HG02885 (cell line): ENCODE measurements around the gene GK.
A peak's percentile ranks its signal among the peaks of the same experiment; 100 is the strongest.
"Not testable (repeated sequence)": the region's sequence is repeated elsewhere in the genome, so short reads cannot be mapped to it uniquely, and the experiment has no call there.

ENCODE experiments used
- ATAC-seq: cut with Tn5 transposase; IDR thresholded peaks from one replicate; pipeline ENCODE4 v1.9.1; 2021; ENCODE audit warnings: mild to moderate bottlenecking; ENCODE audit not compliant: unreplicated experiment, poor library complexity

The GK gene

DNA sequence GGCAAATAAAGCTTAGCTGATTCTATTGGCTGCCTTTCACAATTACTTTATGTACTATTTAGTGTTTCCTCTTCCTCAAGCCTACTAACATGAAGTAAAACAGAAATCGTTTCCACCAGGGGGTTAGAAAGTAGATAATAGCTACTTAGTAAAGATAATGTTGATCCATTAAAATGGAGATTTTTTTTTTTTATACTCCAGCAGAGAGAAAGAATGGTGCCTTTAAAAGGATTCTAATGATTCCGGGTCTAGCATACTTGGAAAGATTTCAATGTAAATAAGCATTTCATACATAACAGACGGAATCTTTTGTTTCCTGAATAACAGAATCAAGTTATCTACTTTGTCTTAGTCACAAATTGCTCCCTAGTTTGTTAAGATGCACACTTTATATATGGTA, 37.1 kb downstream of the GK start:
- ATAC-seq: no peak

DNA sequence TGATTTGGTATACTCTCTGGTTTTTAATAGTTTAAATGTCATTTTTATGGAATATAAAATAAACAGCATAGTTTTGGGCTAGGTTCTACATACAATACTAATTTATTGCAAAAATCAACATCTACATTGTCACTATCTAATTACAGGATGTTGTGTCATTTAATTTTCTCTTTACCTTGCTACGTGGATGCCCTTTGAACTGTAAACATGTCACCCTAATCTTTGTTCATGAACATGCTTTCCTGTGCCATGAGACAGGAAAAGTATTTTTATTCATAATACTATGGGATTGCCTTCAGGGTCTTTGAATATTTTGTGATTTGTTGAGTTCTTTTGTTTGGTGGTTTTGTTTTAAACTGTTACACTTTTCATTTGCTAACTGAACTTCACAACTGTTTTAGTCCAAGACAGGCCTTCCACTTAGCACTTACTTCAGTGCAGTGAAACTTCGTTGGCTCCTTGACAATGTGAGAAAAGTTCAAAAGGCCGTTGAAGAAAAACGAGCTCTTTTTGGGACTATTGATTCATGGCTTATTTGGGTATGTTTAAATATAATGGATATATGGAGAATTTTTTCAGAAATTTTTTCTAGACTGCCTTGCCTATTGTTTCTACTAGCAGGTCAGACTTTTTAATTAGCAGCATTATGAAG, 40.9 kb downstream of the GK start:
- ATAC-seq: no peak

DNA sequence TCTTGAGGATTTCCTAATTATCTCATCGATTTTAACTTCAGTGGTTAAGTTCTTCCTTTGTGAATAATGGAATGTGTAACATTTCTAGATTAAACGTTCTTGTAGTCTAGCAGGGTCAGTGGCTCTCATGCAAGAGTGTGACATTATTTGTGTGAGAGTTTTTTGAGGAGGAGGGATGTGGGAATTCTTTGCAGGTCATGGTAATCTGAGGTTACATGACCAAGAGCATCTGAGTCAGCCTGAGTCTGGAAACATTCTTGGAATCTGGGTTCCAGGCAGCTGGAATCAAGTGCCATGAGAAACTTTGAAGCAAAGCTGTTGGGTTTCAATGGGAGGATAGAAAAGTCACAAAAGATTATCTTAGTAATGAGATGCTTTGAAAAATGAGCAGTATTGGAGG, 49.5 kb downstream of the GK start:
- ATAC-seq: no peak

DNA sequence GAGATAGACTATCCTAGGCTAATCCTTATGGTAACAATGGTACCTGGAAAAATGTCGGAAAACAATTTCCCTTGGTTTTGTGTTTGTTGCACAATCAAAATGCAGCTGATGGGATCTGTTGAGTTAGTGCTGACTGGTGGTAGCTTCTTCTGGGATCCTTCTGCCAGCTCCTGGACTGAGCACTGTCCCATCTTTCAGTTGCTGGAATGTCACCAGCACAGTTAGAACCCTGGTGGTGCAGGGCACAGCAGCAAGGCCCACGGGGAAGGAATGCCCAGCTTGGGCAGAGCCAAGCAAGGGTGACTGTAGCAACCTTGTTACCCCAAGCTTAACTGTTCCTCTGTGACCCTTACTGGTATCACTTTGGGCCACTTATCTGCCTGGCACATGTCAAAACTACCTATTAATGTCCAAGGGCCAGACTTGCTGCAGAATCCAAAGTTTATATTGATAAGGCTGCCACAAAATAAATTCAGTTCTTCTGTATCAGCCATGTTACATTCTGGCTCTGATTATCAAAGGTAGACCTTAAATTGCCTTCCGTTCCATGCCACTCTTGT, 53.1 kb downstream of the GK start:
- no peak for ATAC-seq

DNA sequence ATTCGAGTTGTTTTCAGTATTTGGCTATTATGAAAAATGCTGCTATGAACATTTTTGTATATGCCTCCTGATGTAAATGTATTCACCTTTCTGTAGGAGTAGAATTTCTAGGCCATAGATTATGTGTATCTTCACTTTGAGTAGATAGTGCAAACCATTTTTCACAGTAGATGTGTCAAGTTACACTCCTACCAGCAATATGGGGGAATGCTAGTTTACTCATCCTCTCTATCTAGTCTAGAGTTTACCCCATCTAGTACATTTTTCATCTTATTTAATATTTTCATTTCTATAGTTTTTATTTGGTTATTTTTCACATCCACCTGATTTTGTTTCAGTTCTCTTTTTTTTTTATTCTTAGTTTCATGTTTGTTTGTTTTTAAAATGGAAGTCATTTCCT, 59.0 kb downstream of the GK start:
- ATAC-seq: no peak

DNA sequence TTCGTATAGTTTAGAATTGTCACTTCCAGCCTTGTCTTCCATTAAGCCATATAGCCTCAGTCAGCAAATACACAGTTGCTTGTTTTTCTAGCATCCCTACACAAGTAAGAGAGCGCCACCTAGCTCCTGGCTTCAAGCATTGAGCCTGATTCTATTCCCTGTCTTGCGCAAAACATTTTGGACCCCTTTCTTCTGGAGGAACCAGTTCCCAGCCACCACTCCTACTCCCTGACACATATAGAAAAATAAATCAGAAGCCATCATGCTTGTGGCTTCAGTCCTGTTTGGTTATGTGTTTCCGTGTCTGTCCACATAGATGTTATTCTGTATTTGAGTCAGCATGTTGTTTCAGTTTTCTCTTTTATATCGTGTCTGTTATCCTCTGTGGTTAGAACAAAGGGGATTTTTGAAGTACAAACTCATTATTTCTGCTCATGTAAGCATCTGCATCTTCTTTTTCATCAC, 59.9 kb downstream of the GK start:
- peak; percentile 97 for ATAC-seq

DNA sequence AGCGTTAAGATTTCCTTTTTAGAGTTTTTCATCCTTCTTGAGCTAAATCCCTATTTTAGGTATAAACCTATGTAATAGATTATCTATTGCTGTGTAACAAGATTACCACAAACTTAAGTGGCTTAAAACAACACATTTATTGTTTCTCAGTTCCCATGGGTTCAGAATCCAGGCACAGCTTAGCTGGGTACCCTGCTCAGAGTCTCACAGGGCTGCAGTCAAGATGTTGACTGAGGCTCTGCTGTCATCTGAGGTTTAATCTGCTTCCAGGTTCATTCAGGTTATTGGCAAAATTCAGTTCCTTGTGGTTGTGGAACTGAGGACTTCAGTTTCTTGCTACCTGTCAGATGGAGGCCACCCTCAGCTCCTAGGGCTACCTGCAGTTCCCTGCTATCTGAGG, 60.9 kb downstream of the GK start:
- no peak for ATAC-seq

DNA sequence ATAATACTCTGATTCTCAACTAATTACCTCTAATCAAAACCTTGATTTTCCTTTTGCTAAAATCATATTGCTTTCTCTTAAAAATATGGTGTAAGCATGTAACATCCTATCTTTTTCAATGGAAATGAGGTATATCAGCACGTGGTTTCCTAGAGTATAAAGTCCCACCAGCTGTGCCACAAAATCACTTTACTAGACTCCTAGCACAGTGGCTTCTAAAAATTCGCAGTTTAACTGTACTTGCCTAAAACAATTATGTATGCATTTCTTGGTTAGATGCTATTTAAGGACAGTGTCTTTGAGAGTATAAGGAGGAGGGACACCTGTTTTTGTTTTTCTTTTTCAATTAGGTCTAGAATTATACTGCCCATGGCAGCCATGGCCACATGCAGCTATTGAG, 62.8 kb downstream of the GK start:
- no peak for ATAC-seq

DNA sequence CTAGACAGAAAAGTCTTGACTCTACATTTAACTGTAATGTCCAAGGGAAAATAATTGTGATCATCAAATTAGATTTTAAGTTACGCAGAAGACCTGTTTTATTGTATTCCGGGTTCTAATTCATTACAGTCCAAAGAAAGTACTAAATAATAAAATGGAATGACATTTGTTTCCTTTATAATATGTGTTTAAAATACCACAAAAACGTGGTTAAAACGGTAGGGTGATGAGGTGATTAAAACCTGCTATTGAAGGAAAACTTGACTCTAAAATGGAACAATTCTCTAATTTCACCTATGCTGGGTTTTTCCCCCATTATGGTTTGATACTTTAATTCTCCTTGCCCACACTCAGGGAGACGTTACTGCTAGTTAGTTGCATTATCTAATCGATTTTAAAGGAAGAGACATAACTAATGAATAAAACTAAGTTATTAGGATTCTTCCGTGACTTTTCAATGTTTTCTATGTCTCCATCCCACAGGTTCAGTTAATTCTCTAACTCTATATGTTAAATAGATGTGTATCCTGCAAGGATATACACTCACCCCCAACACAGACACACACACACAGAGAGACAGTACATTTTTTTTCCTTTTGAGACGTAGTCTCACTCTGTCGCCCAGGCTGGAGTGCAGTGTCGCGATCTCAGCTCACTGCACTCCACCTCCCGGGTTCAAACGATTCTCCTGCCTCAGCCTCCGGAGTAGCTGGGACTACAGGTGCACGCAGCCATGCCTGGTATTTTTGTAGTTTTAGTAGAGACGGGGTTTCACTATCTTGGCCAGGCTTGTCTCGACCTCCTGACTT, 80.8 kb downstream of the GK start:
- ATAC-seq: no peak

DNA sequence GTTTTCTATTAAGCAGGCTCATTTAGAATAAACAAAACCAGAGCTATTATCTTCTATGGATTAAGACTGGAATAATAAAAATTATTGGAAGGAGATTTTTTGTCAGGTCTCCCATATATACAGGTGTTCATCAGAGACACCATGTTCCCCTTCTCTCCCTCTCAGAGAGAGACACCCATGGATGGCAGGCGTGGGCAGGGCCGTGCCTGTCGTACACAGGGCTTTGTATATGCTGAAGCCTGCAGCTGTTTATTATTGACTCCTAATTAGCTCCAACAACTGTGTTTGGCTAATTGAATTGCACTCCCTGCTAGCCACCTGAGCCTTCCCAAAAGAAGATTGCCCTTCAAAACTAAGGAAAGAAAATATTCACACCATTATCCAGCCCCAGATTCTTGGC, 81.6 kb downstream of the GK start:
- ATAC-seq: no peak

DNA sequence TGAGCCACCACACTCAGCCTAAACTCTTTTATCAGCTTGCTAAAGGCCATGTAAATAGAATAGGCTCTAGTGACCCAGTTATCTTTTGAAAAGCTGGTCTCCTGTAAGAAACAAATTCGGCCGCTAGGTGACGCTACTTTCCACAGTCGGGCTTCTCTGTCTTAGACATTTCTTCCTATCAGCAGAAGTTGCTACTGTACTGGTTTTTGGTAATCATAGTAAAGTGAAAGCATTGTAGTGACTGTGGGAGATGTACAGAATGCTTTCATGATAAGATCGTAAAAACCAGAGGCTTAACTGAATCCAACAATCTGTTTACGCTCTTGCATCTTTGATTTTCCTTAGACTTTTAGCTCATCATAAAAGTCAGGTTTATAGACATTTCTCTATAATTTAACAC, 82.6 kb downstream of the GK start:
- ATAC-seq: peak; percentile 96

DNA sequence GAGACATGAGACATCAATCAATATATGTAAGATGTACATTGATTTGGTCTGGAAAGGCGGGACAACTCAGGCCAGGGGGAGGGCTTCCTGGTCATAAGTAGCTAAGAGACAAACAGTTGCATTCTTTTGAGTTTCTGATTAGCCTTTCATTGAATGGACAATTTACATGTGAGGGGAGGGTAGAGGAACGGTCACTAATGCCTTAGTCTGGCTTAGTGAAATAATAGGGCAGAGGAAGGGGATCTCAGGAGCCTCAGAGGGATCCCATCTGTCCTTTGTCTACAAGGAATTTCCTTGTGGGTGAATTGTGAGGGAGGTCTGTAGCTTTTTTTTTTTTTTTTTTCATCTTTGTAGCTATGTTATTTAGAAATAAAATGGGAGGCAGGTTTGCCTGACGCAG, 88.3 kb downstream of the GK start:
- no peak for ATAC-seq

DNA sequence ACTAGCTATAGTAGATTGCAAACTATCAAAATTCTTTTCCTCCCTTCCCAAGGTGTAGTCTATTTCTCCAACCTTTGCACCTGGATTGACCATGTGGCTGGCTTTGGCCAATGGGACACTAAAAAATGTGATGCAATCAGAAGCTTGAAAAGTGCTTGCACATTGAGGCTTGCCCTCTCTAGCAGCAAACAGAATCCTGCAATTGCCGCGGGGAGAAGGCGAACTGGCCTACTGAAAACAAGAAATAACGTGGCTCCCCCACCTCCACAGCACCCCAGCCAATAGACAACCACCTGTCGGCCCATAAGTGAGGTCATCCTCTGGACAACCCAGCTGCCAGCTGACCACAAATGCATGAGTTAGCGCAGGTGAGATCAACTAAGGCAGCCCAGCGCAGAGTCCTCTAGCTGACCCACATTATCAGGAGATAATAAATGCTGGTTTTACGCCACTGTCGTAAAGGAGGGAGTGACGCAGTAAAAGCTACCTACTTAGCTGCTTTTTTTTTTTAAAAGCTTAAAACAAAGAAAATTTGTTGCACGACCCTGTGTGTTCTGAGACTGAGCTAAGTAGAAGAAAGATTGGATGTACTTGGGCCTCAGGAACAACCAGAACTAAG, 95.2 kb downstream of the GK start:
- ATAC-seq: no peak

DNA sequence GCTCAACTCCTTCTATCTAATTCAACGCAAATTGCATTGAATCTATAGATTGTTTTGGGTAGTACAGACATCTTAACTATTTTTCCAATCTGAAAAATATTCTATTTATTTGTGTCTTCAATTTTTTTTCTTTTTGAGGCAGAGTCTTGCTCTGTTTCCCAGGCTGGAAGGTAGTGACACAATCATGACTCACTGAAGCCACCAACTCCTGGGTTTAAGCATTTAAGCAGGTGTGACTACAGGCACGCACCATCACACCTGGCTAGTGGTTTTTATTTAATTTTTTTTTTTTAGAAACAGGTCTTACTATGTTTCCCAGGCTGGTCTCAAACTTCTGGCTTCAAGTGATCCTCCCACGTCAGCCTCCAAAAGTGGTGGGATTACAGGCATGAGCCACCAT, 98.3 kb downstream of the GK start:
- ATAC-seq: no peak

DNA sequence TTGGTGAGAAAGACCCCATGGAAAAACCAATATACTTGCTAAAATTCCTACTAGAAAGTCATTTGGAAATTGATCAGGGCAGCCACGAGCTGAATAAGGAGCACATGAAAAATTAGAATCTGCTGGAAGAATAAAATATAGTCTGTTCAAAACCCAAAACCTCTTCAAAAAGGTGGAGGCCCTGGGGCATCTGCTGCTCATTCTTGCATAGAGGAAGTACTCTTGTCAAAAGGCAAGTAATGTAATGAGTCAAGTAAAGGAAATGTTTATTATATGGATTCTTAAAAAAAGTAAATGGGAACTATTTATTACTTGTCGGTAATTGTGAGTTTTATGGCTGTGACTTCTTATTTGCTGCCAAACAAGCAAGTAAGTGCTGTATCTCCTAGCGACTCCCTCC, 109.5 kb downstream of the GK start:
- no peak for ATAC-seq

DNA sequence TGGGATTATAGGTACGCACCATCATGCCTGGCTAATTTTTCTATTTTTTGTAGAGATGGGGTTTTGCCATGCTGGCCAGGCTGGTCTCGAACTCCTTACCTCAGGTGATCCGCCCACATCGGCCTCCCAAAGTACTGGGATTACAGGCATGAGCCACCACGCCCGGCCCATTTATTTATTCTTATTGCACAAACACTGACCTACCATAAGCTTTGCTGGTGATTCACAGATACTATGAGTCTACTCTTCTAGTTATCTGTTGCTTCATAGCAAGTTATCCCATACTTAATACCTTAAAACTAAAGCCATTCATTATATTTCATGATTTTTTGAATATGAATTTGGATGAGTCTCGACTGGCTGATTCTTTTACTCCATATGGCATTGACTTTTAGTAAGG, 120.5 kb downstream of the GK start:
- ATAC-seq: not testable (repeated sequence)

DNA sequence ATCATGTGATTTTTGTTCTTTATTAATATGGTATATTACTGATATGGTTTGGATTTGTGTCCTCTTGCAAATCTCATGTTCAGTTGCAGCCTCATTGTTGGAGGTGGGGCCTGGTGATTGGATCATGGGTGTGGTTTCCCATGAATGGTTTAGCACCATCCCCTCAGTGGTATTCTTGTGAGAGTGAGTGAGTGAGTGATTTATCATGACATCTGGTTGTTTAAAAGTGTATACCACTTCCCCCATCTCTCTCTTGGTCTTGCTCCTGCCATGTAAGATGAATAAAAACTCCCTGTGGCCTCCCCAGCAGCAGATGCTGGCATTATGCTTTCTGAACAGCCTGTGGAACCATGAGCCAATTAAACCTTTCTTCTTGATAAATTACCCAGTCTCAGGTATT, 124.4 kb downstream of the GK start:
- ATAC-seq: no peak

DNA sequence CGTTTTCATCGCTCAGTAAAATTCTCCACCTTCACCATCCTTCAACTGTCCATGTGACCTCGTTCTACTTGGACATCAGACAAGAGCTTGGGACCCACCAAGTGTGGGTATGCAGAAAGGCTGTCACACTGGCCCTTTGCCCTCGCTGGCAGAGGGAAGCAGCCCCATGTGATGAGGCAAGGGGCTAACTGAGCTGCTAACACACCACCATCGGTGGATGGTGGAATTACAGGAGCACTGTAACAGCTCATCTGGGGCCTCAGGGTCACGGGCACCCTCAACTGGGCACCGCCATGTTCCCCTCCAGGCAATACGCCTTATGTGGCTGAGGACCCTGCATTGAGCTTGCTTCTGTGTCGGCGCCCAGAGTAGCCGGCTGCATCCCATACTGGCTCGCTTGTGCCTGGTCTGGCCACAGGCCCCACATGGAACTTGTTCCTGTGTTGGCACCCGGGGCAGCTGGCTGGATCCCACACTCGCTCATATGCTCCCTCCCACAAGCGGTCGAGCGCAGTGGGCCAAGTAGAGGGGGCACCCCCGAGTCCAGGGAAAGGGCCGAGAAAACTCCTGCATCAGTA, 126.3 kb downstream of the GK start:
- ATAC-seq: no peak
